ENCODE results near the gene FES.

GRCh38 chr15:90915808-90916440 is 31.6 kb downstream of the FES start:
- TF ChIP-seq POLR2A (IDR thresholded peaks at IDR 0.05; ENCODE audit: low read depth, low read length) (no peak), POLR2AphosphoS5 (IDR thresholded peaks at IDR 0.05; ENCODE audit: low read depth, low read length) (no peak)
